AG04449 (cell line): ENCODE results near the gene SLC37A2.

ENCODE experiments used
- CTCF ChIA-PET: fragments of 350-600 bp; formaldehyde crosslinking; extraction: SDS; loops from one replicate; lab custom pipeline; 2021; ENCODE audit warnings: antibody characterized with exemption; lab: Yijun Ruan, JAX
- POLR2A ChIA-PET: fragments of 400-600, 350-600 bp; formaldehyde crosslinking; extraction: SDS; loops from one replicate; lab custom pipeline; 2020; ENCODE audit warnings: antibody characterized with exemption, inconsistent platforms; lab: Yijun Ruan, JAX
- DNase-seq: peaks from one replicate; pipeline ENCODE4 v3.0.0-alpha.2; 2010; ENCODE audit warnings: low read depth, low spot score
- H3K4me3 ChIP-seq: 2 replicates; pipeline ENCODE4 v1.5.1; 2011; ENCODE audit warnings: low read depth, mild to moderate bottlenecking, control low read depth, low read length
- TF ChIP-seq, protein P1 (sequence below): IDR thresholded peaks from one replicate; pipeline ENCODE4 v1.5.1; 2011; ENCODE audit warnings: mild to moderate bottlenecking, moderate library complexity, low read length, control low read depth, inconsistent platforms; ENCODE audit not compliant: insufficient read depth; ENCODE audit errors: missing control alignments

Gene SLC37A2

GRCh38 chr11:125123947-125124617, 61.0 kb downstream of the SLC37A2 start:
- CTCF ChIA-PET: interaction anchor here (0.8 to 3.8 kb wide), 16 partner anchors 8 to 299 kb away, joined by 3 to 29 read pairs (median 6); partner anchors contain the start of gene TMEM218
- POLR2A ChIA-PET: interaction anchor here (1.2 kb wide), 1 partner anchor 12 kb away, joined by 3 read pairs; the partner anchor contains the start of gene TMEM218
- no peak overlapping the region for H3K4me3 ChIP-seq
- TF ChIP-seq, protein P1, sequence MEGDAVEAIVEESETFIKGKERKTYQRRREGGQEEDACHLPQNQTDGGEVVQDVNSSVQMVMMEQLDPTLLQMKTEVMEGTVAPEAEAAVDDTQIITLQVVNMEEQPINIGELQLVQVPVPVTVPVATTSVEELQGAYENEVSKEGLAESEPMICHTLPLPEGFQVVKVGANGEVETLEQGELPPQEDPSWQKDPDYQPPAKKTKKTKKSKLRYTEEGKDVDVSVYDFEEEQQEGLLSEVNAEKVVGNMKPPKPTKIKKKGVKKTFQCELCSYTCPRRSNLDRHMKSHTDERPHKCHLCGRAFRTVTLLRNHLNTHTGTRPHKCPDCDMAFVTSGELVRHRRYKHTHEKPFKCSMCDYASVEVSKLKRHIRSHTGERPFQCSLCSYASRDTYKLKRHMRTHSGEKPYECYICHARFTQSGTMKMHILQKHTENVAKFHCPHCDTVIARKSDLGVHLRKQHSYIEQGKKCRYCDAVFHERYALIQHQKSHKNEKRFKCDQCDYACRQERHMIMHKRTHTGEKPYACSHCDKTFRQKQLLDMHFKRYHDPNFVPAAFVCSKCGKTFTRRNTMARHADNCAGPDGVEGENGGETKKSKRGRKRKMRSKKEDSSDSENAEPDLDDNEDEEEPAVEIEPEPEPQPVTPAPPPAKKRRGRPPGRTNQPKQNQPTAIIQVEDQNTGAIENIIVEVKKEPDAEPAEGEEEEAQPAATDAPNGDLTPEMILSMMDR: peak; percentile 41
- DNase-seq: no peak

DNA sequence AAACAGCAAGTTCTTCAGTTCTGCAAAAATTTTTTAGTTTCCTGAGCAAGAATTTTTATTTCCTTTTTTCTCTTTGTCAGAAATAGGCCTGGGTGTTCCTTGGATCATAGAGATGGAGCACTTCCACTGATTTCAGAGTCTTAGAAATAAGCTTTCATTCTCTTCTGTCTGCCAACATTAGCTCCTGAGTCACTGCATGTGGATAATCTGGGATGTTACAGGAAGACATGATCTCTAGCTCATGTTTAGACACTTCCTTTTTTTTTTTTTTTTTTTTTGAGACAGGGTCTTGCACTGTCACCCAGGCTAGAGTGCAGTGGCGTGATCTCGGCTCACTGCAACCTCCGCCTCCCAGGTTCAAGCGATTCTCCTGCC, 61.5 kb downstream of the SLC37A2 start:
- no peak for DNase-seq
- no peak overlapping the region for H3K4me3 ChIP-seq
- ChIA-PET POLR2A (no interaction called here), CTCF (interaction anchor here (0.8 to 3.8 kb wide), 16 partner anchors 8 to 258 kb away, joined by 3 to 29 read pairs (median 6); partner anchors contain the start of gene TMEM218)
- TF ChIP-seq, protein P1: no peak

DNA sequence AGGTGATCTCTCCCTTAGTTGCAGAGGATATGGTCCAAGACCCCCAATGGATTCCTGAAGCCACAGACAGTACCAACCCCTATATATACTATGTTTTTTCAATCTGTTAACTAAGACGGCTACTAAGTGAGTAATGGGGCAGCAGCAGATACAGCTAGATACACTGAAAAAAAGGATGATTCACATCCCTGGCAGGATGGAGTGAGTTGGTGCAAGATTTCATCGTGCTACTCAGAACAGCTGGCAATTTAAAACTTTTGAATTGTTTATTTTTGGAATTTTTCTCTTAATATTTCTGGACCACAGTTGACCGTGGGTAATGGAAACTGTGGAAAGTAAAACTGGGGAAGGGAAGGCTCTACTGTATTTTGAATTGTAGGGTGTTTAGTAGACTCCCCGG, 65.3 kb downstream of the SLC37A2 start:
- POLR2A ChIA-PET: interaction anchor here (0.7 kb wide), 1 partner anchor 67 kb away, joined by 3 read pairs; no protein-coding TSS in a partner anchor
- CTCF ChIA-PET: interaction anchor here (0.9 to 2.7 kb wide), 3 partner anchors 8 to 217 kb away, joined by 3 to 36 read pairs (median 4); no protein-coding TSS in a partner anchor
- DNase-seq: peak; percentile 40
- H3K4me3 ChIP-seq: no peak overlapping the region
- TF ChIP-seq, protein P1: no peak

- TF ChIP-seq, protein P1: no peak
- H3K4me3 ChIP-seq: no peak overlapping the region
- no peak for DNase-seq
- POLR2A ChIA-PET: no interaction called here
- CTCF ChIA-PET: interaction anchor here (0.9 to 2.7 kb wide), 4 partner anchors 12 to 219 kb away, joined by 4 to 36 read pairs (median 4); no protein-coding TSS in a partner anchor
Measured at GRCh38 chr11:125129316-125129993, 66.3 kb downstream of the SLC37A2 start.

GRCh38 chr11:125132071-125132470, 69.0 kb downstream of the SLC37A2 start:
- TF ChIP-seq, protein P1: no peak
- ChIA-PET CTCF (interaction anchor here (1.0 to 3.5 kb wide), 5 partner anchors 8 to 217 kb away, joined by 3 to 23 read pairs (median 6); no protein-coding TSS in a partner anchor), POLR2A (interaction anchor here (1.3 kb wide), 1 partner anchor 21 kb away, joined by 4 read pairs; the partner anchor contains the start of gene TMEM218)
- no peak overlapping the region for H3K4me3 ChIP-seq
- no peak for DNase-seq
